Inflammatory macrophage treated with lipopolysaccharide for 4 hours (primary cell): ENCODE data around the gene SLC2A3.
"Not testable (repeated sequence)": the region's sequence is repeated elsewhere in the genome, so short reads cannot be mapped to it uniquely, and the experiment has no call there.

Experiments used
- DNase-seq: peaks from one replicate; pipeline ENCODE4 v3.0.0-alpha.2; 2020

The SLC2A3 gene

DNA sequence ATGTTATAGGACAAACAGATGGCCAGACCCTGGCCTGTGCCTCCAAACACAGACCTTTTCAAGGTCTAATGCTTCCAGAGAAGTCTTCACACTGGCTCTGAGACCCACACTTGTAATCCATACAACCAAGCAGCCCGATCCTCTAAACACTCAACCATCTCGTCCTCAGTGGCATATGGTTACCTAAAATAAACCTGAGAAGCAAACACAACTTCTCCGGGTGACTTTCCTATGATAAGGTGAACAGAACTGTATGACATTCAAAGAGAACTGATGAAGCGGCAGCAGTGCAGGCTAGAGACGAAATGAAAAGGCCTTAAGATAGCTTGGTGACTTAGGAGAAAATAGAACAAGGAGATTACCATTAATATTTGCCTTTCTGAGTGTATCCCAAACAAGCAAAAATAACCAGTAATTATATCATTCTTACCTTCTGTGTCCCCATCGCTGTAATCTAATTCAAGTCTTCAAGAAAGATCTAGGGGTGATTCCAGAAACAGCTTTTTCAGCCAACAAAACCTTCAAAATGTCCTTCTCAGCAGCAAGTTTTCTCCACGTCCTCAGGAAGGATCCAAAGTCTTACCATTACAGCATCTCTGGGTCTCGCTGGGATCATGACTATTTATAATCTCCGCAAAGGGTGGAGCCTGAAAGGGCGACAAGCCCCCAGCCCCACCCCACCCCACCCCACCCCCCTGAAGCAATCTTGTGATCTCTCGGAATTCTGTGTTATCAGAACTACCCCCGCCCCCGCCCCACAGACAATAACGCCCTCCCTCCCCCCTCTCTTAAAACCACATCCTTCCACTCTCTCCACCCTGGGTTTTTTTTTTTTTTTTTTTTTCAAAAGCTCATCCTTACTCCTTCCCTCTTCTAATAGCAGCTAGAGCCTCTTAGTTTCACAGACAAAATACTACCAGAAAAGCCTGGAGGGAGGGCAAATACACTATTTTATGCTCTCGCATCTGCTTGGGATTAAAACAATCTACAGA is at the start of gene SLC2A3:
SLC2A3 (minus strand) TSS at position 598 of the 992 bp plus-strand sequence; CDS start at position 445, 153 bp downstream.
- DNase-seq = peak; percentile 88

DNA sequence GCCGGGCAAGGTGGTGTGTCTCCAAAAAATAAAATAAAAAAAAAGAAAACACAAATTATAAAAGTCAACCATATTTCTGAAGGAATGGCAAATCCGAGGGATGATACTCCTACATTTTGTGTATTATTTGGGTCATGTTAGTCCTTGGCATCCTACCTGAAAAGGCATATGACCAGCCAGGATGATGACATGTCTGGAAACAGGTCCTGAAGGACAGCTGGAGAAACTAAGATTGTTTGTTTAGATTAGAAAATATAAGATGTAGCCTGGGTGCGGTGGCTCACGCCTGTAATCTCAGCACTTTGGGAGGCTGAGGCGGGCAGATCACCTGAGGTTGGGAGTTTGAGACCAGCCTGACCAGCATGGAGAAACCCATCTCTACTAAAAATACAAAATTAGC is 48.9 kb upstream of the SLC2A3 start:
- no peak for DNase-seq

DNA sequence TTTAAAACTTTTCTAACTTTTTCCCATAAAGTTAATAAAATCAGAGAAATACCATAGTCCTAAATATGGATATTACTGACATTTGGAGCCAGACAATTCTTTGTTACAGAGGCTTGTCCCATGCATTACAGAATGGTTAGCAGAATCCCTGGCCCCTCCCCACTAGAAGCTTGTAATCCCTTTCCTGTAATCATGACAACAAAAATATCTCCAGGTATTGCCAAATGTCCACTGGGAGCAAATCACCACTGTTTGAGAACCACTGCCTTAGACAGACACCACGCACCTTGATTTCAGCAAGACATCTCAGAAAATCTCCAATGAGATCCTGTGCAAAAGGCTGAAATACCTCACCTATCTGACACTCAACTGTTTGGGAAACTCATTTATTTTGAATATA is 47.5 kb upstream of the SLC2A3 start:
- not testable (repeated sequence) for DNase-seq

DNA sequence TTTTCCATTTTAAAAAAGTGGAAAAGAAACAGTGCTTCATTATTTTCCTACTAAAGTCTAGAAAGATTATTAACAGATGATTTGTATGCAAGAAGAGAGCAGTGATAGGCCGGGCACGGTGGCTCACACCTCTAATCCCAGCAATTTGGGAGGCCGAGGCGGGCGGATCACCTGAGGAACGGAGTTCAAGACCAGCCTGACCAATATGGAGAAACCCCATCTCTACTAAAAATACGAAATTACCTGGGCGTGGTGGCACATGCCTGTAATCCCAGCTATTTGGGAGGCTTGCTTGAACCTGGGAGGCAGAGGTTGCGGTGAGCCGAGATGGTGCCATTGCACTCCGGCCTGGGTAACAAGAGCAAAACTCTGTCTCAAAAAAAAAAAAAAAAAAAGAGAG is 47.0 kb upstream of the SLC2A3 start:
- not testable (repeated sequence) for DNase-seq

DNA sequence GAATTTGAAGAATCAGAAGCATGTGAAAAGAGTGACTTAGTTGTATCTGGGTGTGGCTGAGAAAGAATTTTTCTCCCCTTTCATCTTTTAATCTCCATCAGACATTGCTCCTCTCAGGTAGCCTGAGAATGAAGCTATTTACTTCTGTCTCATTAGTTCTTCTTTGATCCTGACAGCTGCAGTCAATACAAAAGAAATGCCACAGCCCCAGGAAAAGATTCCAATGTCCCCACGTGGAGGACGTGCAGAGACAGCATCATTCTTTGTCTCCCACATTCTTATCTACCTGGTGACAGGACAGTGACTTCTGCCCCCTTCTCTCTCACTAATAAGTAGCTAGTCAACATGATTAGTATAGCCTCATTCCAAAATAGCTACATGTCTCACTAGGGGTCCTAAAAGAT is 46.3 kb upstream of the SLC2A3 start:
- not testable (repeated sequence) for DNase-seq

DNA sequence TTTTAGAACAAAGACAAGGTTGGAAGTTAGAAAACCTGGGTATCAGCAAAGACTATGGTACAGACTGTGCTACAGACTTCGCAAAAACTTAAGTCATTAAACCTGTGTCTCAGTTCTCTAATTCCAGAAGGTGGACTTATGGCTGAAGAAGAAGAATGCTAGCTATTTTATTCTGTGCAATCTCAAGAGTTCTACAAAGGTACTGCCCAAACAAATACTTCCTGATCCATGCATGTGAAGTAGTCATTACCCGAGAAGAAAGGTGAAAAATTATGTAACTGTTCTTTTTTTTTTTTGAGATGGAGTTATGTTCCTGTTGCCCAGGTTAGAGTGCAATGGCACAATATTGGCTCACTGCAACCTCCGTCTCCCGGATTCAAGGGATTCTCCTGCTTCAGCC is 45.5 kb upstream of the SLC2A3 start:
- DNase-seq = no peak

DNA sequence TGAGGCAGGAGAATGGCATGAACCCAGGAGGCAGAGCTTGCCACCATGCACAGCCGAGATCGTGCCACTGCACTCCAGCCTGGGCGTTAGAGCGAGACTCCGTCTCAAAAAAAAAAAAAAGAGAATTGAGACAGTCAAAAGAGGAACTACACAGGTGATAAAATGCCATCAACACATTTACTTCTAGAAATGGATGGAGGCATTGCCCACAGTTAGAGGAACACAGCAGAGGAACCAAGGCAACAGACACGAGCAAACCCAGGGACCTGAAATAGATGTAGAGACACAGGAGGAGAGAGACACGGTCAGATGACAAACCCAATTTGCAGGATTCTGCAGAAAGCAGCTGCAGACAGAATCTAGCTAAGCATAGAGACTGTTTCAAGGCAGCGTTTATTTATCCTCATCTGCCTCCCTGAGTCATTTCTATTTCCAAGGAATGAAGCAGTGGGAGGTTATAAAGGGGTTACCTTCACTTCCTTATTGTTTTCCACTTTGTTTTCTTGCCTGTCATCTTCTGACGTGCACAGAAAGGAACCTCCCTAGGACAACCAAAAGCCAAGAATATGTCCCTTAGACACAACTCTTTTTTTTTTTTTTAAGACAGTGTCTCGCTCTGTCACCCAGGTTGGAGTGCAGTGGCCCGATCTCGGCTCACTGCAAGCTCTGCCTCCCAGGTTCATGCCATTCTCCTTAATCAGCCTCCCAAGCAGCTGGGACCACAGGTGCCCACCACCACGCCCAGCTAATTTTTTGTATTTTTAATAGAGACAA is 41.6 kb upstream of the SLC2A3 start:
- not testable (repeated sequence) for DNase-seq

DNA sequence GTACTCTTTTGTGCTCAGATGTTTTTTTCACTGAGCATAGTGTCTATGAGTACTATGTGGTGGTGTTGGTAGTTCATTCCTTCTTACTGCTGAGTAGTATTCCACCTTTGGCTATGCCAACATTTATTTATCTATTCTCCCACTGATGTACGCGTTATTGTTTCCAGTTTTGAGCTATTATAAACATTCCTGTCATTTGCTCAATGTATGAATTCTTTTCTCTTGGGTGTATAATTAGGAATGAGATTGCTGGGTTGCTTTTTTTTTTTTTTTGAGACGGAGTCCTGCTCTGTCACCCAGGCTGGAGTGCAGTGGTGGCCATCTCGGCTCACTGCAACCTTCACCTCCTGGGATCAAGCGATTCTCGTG is 37.5 kb upstream of the SLC2A3 start:
- DNase-seq = no peak

DNA sequence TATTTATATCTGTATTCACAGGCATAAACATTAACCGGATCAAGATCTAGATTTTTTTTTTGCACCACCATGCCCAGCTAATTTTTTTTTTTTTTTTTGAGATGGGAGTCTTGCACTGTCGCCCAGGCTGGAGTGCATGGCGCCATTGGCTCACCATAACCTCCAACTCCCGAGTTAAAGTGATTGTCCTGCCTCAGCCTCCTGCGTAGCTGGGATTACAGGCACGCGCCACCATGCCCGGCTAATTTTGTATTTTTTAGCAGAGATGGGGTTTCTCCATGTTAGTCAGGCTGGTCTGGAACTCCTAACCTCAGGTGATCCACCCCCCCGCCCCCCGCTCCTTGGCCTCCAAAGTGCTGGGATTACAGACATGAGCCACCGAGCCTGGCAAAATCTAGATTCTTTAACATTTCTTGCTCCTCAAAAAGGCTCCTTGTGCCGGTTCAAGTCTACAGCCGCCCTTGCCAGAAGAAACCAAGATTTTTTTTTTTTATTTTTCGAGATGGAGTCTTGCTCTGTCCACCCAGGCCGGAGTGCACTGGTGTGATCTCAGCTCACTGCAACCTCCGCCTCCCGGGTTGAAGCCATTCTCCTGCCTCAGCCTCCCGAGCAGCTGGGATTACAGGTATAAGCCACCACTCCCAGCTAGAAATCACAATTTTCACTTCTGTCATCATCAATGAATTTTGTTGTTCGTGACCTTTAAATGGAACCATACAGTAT is 36.9 kb upstream of the SLC2A3 start:
- DNase-seq = no peak

DNA sequence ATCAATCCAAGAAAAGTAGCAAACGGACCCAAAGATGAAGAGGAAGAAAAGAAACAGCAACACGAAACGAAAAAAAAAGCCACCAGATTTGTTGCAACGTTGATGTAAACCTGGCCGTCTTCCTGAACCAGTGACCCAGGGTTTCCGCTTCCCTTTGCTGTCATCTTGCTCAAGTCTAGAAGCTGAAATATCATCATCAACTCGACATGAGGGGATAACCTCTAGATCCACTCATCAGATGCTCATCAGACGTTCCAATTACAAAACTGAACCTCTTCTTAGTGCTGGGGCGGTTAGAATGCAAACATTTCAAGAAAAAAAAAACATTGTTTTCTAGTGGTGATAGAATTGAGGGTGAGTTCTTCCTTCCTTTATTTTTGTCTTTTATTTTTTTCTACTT is 36.3 kb upstream of the SLC2A3 start:
- not testable (repeated sequence) for DNase-seq

DNA sequence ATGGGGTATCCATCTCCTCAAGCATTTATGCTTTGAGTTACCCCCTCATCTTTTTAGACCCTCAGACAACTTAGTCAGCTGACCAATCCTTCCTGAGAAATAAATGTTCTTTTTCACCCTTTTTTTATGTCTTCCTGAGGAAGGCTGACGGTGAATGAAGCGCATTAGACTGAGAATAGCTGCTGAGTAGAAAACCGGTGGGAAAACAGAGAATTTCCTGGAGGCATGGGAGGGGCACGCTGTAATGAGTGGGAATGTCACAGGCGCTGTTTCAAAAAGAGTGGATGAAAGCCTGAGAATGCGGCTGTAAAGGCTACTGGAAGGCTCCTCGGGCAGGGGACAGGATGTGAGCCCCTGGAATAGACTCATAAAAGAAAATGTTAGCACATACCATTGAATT is 35.8 kb upstream of the SLC2A3 start:
- not testable (repeated sequence) for DNase-seq

DNA sequence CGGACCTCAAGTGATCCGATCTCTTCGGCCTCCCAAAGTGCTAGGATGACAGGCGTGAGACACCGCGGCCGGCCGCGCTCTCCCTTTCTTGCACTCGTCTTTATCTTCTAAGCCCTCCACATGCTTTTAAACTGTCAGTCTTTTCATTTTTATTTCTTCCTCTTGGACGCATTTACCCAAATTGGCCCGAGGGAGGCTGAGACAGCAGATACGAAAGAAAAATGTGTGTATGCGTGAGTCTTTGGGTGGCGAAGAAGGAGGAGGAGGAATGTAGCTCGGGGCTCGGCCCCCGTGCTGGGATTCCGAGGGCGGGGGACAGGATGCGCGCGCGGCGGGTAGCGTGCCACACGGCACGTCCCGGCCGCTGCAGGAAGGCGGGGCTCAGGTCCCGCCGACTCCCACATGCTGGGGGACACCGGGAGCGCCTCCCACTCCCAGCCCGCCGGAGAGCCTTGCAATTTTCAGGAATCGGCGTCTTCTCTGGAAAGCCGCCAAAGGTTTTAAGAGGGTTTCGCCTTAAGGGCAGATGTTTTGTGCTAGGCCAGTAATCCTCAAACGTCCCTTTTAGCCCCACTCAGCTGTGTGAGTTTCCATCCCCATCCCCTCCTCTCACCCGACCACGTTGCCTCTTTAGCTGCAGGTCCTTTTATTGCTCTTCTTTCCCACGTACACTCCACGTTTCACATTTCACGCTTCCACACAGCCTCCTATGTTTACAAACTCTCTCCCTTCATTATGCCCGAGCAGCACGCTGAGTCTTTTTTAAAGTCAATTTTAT is 34.7 kb upstream of the SLC2A3 start:
- DNase-seq = peak; percentile 87

DNA sequence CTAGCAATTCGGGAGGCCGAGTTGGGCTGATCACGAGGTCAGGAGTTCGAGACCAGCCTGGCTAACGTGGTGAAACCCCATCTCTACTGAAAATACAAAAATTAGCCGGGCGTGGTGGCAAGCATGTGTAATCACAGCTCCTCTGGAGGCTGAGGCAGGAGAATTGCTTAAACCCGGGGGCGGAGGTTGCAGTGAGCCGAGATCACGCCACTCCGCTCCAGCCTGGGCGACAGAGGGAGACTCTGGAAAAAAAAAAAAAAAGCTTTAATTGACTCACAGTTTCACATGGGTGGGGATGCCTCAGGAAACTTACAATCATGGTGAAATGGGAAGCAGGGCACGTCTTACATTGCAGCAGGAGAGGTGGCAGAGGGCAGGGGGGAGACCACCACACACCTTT is 30.6 kb upstream of the SLC2A3 start:
- peak; percentile 98 for DNase-seq

DNA sequence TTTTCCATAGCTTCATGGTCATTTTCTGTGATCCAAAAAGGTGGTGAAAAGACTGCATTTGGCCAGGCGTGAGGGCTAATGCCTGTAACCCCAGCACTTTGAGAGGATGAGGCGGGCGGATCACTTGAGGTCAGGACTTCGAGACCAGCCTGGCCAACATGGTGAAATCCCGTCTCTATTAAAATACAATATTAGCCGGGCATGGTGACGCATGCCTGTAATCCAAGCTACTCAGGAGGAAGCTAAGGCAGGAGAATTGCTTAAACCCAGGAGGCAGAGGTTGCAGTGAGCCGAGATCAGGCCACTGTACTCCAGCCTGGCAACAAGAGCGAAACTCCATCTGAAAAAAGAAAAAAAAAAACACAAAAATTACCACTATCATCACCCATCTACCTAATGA is 28.7 kb upstream of the SLC2A3 start:
- DNase-seq = peak; percentile 68

DNA sequence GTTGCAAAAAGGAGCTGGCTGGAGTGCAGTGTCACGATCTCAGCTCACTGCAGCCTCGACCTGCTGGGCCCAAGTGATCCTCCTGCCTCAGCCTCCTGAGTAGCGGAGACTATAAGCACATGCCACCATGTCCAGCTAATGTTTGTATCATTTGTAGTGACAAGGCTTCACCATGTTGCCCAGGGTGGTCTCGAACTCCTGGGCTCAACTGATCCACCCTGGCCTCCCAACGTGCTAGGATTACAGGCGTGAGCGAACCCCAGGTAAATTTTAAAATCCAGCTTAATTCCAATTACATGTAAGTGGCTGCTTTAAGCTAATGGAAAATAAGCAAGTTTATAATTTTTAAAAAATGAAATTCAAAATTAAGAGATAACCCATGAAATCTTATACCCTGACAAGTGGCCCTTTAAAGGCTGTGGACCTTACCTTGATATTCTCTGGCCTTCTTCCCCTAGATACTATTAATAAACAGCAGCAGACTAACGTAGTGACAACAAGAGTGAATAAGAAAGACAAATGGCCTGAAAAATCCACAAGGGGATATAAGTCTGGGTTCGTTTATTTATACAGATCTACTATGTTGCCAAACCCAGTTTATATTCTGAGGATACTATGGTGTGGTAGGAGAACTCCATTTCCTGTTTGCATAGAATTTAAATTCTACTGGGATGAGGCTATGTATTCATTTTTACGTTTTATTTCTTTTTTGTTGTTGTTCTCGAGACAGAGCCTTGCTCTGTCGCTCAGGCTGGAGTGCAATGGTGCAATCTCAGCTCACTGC is 25.6 kb upstream of the SLC2A3 start:
- no peak for DNase-seq

DNA sequence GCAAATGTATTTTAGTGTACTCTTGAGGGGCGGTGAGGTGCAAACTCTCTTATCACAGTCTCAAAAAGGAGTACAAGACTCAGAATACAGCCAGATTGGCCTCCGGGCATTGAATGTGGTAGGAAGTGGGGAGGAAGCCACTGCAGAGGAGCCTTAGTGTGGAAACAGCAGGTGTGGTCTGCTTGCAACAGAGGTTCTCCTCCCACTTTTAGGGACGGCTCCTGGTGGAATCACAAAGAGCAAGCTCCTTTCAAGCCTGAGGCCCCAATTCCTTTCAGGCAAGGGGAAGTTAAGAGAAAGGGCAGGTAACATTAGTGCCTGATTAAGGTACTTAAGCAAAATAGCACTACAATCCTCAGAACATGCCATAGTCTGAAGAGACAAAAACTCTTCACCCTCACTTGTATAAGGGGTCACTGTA is 23.7 kb upstream of the SLC2A3 start:
- peak; percentile 28 for DNase-seq

DNA sequence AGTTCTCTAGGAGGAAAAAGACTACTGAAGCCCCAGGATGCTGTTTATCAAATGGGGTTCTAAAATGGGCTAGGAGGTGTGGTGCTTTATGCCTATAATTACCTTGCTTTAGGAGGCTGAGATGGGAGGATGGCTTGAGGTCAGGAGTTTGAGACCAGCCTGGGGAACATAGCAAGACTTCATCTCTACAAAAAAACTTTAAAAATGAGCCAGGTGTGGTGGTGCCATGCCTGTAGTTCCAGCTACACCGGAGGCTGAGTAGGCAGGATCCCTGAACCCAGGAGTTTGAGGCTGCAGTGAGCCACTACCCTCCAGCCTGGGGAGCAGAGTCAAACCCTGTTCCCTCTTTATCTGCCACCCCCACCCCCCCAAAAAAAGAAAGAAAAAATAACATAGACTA is 23.3 kb upstream of the SLC2A3 start:
- no peak for DNase-seq

DNA sequence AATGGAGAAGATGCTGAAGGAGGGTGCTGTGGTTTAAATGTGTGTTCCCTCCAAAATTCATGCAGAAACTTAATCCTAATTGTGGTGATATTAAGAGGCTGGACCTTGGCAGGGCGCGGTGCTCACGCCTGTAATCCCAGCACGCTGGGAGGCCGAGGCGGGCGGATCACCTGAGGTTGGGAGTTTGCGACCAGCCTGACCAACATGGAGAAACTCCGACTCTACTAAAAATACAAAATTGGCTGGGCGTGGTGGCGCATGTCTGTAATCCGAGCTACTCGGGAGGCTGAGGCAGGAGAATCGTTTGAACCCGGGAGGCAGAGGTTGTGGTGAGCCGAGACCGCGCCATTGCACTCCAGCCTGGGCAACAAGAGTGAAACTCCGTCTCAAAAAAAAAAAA is 18.9 kb upstream of the SLC2A3 start:
- DNase-seq = not testable (repeated sequence)

DNA sequence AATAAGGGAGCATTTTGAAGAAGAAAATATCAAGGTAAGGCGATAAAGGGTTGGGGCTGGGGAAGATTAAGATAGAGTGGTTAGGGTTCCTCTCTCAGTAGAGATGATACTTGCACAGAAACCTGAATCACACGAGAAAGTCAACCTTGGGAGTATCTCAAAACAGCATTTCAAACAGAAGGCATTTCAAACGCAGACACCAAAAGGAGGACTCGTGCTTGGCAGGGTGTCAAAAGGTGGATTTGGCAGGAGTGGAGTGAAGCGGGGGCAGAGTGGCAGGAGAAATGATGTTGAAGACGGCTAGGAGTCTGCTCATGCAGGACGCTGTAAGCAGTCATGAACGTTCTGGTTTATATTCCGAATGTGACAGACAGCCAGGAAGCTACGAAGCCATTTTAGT is 18.4 kb upstream of the SLC2A3 start:
- DNase-seq = not testable (repeated sequence)

DNA sequence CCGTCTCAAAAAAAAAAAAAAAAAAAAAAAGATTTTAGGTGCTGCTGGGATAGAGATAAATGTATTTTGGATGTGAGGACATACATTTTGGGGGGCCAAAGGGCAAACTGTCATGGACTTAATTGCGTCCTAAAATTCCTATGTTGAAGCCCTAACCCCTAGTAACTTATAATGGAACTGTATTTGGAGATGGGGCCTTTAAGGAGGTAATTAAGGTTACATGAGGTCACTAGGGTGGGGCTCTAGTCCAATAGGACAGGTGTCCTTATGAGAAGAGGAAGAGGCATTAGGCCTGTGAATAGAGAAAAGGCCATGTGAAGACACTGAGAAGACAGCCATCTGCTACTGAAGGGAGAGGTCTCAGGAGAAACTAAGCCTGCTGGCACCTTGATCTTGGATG is 17.9 kb upstream of the SLC2A3 start:
- not testable (repeated sequence) for DNase-seq

DNA sequence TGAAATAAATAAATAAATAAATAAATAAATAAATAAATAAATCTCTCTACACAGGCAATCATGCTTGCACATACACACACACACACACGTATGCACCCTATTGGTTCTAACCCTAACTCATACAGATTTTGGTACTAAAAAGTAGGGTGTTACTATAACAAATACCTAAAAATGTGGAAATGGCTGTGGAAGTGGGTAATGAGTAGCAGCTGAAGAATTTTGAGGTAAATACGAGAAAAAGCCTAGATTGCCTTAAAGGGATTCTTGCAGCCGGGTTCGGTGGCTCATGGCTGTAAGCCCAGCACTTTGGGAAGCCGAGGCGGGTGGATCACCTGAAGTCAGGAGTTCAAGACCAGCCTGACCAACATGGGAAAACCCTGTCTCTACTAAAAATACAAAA is 15.7 kb upstream of the SLC2A3 start:
- DNase-seq = no peak
